BE2C (cell line): ENCODE measurements around the gene ZNF146.
A peak's percentile ranks its signal among the peaks of the same experiment; 100 is the strongest.

ENCODE experiments used
- DNase-seq: peaks from one replicate; pipeline ENCODE4 v3.0.0-alpha.2; 2020
- H3K27me3 ChIP-seq: fragments of 250-450 bp; sonication (Bioruptor Pico); 2 replicates; pipeline ENCODE4 v1.5.1; 2020; ENCODE audit warnings: mild to moderate bottlenecking
- H3K36me3 ChIP-seq: fragments of 250-450 bp; sonication (Bioruptor Pico); 2 replicates; pipeline ENCODE4 v1.5.1; 2020; ENCODE audit warnings: mild to moderate bottlenecking
- H3K4me1 ChIP-seq: fragments of 250-450 bp; sonication (Bioruptor Pico); 2 replicates; pipeline ENCODE4 v1.5.1; 2020
- H3K4me3 ChIP-seq: 2 replicates; pipeline ENCODE4 v1.5.1; 2011; ENCODE audit warnings: low read depth, low read length
- H3K9me3 ChIP-seq: fragments of 250-450 bp; sonication (Bioruptor Pico); 2 replicates; pipeline ENCODE4 v1.5.1; 2020
- TF ChIP-seq, protein P1 (sequence below): IDR thresholded peaks from 2 replicates; pipeline ENCODE4 v1.5.1; 2012; ENCODE audit warnings: mild to moderate bottlenecking, low read depth, low read length

The ZNF146 gene

DNA sequence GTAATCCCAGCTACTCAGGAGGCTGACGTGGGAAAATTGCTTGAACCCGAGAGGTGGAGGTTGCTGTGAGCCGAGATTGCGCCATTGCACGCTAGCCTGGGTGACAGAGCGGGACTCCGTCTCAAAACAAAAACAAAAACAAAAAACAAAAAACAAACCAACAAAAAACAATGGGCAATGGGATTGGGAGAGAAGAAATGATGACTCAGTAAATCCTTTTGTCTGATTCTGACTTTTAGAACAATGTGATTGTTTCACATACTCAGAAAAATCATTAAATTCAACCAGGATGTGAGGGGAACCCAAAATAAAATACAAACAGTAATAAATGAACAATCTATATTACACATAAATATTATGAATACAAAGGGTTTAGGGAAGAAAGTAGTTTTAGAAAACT lies 5.5 kb upstream of the ZNF146 start:
- TF ChIP-seq, protein P1, sequence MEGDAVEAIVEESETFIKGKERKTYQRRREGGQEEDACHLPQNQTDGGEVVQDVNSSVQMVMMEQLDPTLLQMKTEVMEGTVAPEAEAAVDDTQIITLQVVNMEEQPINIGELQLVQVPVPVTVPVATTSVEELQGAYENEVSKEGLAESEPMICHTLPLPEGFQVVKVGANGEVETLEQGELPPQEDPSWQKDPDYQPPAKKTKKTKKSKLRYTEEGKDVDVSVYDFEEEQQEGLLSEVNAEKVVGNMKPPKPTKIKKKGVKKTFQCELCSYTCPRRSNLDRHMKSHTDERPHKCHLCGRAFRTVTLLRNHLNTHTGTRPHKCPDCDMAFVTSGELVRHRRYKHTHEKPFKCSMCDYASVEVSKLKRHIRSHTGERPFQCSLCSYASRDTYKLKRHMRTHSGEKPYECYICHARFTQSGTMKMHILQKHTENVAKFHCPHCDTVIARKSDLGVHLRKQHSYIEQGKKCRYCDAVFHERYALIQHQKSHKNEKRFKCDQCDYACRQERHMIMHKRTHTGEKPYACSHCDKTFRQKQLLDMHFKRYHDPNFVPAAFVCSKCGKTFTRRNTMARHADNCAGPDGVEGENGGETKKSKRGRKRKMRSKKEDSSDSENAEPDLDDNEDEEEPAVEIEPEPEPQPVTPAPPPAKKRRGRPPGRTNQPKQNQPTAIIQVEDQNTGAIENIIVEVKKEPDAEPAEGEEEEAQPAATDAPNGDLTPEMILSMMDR: no peak
- Histone ChIP-seq H3K27me3 (no peaks in the 10 kb centered on the region), H3K9me3 (no peaks in the 10 kb centered on the region), H3K4me1 (no peaks in the 10 kb centered on the region), H3K4me3 (no peak overlapping the region), H3K36me3 (no peaks in the 10 kb centered on the region)
- no peak for DNase-seq

DNA sequence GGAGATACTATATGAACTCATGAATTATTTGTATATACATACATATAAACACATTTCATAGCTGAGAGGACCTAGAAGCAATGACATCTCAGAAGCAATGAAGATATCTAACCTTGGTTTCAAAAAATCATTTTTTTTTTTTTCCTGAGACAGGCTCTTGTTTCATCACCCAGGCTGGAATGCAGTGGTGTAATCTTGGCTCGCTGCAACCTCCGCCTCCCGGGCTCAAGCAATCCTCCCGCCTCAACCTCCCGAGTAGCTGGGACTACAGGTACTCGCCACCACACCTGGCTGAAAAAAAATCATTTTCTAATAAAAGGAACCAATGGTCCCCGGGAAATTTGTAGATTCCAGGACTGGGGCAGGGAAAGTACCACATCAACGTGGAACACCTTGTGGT lies 4.4 kb upstream of the ZNF146 start:
- TF ChIP-seq, protein P1: no peak
- Histone ChIP-seq H3K4me3 (no peak overlapping the region), H3K9me3 (no peaks in the 10 kb centered on the region), H3K27me3 (no peaks in the 10 kb centered on the region), H3K4me1 (no peaks in the 10 kb centered on the region), H3K36me3 (no peaks in the 10 kb centered on the region)
- DNase-seq: no peak

DNA sequence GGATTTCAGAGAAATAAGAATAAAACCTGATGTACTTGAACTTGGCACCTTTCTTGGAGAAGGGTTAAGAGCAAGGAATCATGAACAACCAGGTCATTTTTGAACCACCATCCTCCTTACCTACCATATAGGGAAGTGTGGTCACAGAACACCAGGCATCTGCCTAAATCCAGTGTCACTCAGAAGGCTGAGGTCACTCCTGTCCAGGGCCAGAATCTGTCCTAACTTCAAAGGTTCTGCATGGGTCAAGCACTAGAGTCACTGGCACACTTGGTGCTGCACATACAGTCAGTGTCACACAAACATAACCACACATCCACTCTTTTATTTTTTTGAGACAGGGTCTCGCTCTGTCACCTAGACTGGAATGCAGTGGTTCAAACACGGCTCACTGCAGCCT lies 2.0 kb upstream of the ZNF146 start:
- TF ChIP-seq, protein P1: no peak
- no peak overlapping the region for H3K4me3 ChIP-seq
- no peaks in the 10 kb centered on the region for H3K27me3 ChIP-seq
- H3K4me1 ChIP-seq: no peaks in the 10 kb centered on the region; the same call in 1 of the 2 replicates
- DNase-seq: no peak
- H3K36me3 ChIP-seq: peaks cover 7% of the 10 kb centered on the region
- H3K9me3 ChIP-seq: no peaks in the 10 kb centered on the region

DNA sequence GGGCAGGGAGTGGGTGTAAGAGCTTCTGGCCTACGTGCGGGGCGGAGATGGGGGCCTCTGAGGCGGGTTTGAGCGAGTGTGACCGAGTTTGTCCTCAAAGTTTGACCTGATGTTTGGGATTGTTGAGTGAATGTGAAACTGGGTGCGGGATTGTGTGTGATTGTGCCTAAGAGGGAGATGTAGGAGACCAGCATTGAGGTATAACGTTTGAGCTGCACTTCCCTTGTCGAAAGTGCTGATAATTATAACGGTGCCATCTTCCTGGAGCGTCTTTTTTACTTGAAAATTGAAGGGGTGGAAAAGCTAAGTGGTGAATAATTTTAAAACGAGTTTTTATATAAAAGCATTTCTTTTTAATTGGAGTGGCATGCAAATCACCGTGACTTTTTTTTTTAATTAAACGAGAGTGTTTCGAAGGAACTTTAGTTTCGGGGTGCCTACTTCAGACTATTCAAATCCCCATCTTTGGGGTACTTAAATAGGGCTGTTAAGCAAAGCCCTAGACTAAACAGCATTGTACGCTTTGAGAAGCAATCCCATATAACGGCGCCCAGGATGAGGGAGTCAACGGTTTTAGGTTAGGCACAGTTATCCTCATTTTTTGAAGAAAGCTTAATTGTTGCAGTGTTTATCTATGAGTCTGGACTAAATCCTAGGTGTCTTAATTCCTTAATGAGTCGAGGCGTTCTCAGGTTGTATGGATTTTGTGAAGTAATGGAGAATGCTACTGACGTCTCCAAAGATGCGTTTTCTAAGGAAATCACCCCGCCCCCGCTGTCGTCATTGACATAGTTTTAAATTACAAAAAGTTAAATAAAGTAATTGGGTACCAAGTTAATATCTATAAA lies 594 bp downstream of the ZNF146 start:
- Histone ChIP-seq H3K36me3 (peaks cover 34% of the 10 kb centered on the region), H3K4me3 (peak overlapping the region; percentile 99), H3K4me1 (no peaks in the 10 kb centered on the region; the same call in 1 of the 2 replicates), H3K27me3 (no peaks in the 10 kb centered on the region), H3K9me3 (no peaks in the 10 kb centered on the region)
- TF ChIP-seq, protein P1: no peak
- DNase-seq: peak; percentile 17

DNA sequence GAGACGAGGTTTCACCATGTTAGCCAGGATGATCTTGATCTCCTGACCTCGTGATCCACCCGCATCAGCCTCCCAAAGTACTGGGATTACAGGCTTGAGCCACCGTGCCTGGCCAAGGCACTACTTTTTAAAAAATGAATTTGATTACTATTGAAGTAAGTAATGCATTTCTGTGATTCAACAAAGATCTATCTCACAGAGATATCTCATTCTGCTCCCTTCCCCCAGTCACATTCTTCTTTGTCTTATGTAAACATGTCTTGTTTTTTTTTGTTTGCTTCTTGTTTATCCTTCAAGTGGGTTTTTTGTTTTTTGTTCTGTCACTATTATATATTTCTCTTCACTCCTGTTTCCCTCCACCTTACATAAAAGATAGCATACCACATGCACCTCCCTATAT lies 6.6 kb downstream of the ZNF146 start:
- Histone ChIP-seq H3K36me3 (peaks cover 76% of the 10 kb centered on the region), H3K27me3 (no peaks in the 10 kb centered on the region), H3K4me3 (no peak overlapping the region), H3K9me3 (no peaks in the 10 kb centered on the region), H3K4me1 (no peaks in the 10 kb centered on the region)
- TF ChIP-seq, protein P1: no peak
- DNase-seq: no peak

DNA sequence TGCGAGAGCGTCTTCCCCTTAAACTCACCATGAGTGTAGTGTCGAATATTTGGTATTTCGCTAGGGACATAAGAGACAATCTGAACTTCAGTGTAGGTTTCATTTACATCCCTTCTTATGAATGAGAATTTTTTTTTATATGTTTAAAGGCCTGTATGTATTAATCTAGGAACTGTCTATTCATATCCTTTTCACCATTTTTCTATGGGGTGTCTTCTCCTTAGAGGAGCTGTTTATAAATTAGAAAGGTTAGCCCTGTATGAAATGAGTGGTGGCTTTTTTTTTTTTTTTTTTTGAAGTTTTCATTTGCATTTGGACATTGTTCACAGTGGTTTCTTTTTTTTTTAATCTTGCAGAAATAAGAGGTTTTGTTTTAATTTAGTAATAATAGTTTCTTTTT lies 7.6 kb downstream of the ZNF146 start:
- Histone ChIP-seq H3K9me3 (no peaks in the 10 kb centered on the region), H3K36me3 (peaks cover 81% of the 10 kb centered on the region), H3K4me1 (no peaks in the 10 kb centered on the region), H3K4me3 (no peak overlapping the region), H3K27me3 (no peaks in the 10 kb centered on the region)
- TF ChIP-seq, protein P1: no peak
- no peak for DNase-seq
